ENCODE measurements around the gene GAN.

DNA sequence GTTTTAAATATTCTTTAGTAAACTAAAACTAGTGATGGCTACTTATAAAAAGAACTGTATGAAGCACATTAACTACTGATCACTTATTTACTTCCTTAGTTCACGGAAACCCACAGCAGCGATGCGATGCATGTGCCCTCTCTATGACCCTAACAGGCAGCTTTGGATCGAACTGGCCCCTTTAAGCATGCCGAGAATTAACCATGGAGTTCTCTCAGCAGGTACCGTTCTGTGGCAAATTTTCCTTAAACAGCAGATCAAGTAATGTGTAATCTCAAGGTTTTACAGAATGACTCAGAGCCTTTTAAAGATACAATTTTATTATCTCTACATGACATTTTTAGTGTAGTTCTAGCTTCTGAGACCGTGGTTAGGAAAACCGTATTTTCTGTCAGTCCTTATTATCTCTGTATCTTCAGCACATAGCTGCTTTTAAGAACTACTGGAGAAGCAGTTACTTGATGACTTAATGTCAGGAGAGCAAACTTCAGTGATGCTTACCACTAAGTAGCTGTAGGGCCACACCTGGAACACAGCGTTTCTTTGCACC lies 43.0 kb downstream of the GAN start:
- TF ChIP-seq, protein P1, sequence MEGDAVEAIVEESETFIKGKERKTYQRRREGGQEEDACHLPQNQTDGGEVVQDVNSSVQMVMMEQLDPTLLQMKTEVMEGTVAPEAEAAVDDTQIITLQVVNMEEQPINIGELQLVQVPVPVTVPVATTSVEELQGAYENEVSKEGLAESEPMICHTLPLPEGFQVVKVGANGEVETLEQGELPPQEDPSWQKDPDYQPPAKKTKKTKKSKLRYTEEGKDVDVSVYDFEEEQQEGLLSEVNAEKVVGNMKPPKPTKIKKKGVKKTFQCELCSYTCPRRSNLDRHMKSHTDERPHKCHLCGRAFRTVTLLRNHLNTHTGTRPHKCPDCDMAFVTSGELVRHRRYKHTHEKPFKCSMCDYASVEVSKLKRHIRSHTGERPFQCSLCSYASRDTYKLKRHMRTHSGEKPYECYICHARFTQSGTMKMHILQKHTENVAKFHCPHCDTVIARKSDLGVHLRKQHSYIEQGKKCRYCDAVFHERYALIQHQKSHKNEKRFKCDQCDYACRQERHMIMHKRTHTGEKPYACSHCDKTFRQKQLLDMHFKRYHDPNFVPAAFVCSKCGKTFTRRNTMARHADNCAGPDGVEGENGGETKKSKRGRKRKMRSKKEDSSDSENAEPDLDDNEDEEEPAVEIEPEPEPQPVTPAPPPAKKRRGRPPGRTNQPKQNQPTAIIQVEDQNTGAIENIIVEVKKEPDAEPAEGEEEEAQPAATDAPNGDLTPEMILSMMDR (IDR thresholded peaks at IDR 0.05; ENCODE audit: low read depth, low read length), result no peak
- TF ChIP-seq EZH2phosphoT487 (IDR thresholded peaks at IDR 0.05; ENCODE audit: low read depth), result no peak

All from OCI-LY3 (cell line).